ENCODE data around the gene RNF169.

Gene RNF169

DNA sequence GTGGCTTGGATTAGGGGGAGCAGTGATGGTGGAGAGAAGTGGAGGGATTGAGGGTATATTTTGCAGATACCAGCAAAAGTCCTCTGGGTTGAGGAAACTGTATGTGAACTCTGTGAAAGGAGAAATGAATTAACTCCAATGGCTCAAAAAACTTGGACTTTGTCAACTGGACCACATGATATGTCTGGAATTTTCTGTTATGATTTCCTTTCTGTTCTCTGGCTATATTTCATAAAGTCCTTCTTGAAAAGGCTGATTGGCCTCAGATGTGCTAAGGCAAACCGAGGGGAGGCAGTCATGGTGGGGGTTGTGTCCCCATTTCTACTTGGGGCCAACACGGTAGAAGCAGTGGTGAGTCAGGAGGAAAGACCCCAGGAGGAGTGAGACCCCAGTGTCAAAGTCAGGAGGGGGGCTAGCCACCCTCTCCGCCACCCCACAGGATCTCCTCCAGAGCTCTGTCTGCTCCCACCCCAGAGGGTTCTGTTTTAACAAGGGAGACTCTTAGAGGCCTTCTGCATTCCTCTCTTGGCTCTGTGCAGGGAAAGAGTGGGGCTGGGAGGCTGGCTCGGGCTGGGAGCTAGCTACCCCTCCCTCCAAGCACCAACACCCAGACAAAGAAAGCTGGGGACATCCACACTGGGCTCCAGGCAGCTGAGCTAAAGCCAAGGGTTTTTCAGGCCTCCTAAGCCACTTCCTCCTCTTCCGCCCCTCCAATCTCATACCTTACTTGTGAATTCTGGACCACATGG, 31.3 kb upstream of the RNF169 start:
- Histone ChIP-seq H3K4me2 (ENCODE audit: insufficient read depth, low read length, poor library complexity, severe bottlenecking) (no peak overlapping the region), H3K9ac (ENCODE audit: low read depth, low read length, poor library complexity) (no peak overlapping the region), H3K4me3 (ENCODE audit: low read length in 2 of 2) (no peak overlapping the region), H4K8ac (ENCODE audit: low read depth, low read length) (no peak overlapping the region), H2BK5ac (ENCODE audit: low read length) (peak overlapping the region; percentile 14), H3K79me1 (ENCODE audit: low read depth, low read length) (no peaks in the 10 kb centered on the region), H3K14ac (ENCODE audit: low read length) (no peak overlapping the region), H3K4ac (ENCODE audit: low read length) (no peak overlapping the region), H2BK120ac (ENCODE audit: low read depth, low read length) (no peak overlapping the region), H2AK5ac (ENCODE audit: low read depth, low read length) (no peak overlapping the region), H3K4me1 (ENCODE audit: control insufficient read depth in 2 of 2, insufficient read depth in 1 of 2, low read depth in 1 of 2, low read length in 2 of 2) (peaks cover 9 to 17% of the 10 kb centered on the region in 2 donors), H2AFZ (ENCODE audit: low read length) (no peak overlapping the region), H3K9me3 (replicated peaks in 1 of 2; ENCODE audit: control insufficient read depth in 2 of 2, insufficient read depth in 1 of 2, low read depth in 1 of 2, low read length in 2 of 2) (no peaks in the 10 kb centered on the region), H2BK12ac (ENCODE audit: low read length) (no peak overlapping the region), H3K23ac (ENCODE audit: low read depth, low read length, poor library complexity) (no peak overlapping the region), H3K27ac (replicated peaks; ENCODE audit: low read length) (no peak overlapping the region), H3K36me3 (replicated peaks in 1 of 2; ENCODE audit: control insufficient read depth in 2 of 2, insufficient read depth in 2 of 2, low read length in 2 of 2) (no peaks in the 10 kb centered on the region), H3K27me3 (ENCODE audit: control insufficient read depth in 3 of 3, insufficient read depth in 3 of 3, low read depth in 1 of 3, low read length in 3 of 3) (peaks cover 0 to 7% (median 0%) of the 10 kb centered on the region in 3 experiments), H3K18ac (ENCODE audit: low read length) (no peak overlapping the region), H4K91ac (ENCODE audit: low read depth, low read length, poor library complexity) (no peak overlapping the region), H2BK15ac (ENCODE audit: low read length) (peak overlapping the region; percentile 21)
- DNase-seq (ENCODE audit: low spot score) = no peak
- no CpG with 5 or more reads among the region's 5 CpGs for whole genome bisulfite sequencing, 2 donors (ENCODE audit: extremely low coverage in 2 of 2, insufficient read length in 2 of 2, insufficient replicate concordance in 1 of 2)

DNA sequence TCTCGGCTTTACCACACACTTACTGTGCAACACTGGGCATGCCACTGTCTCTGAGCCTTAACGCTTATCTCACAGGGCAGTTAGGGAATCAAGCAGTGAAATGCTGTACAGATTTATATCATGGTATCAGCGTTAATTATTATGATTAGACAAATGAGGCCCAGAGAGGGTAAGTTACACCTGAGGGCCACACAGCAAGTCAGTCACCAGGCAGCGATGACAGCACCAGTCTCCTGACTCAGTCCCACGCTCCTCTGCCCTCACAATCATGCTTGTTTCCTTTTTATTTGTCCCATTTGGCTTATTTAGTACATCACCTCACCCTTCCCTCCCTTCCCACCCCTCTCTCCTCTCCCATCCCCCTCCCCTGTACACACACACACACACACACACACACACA, 29.6 kb upstream of the RNF169 start:
- no peaks in the 10 kb centered on the region for H3K36me3 ChIP-seq (replicated peaks in 1 of 2; ENCODE audit: control insufficient read depth in 2 of 2, insufficient read depth in 2 of 2, low read length in 2 of 2)
- H3K18ac ChIP-seq (ENCODE audit: low read length) = no peak overlapping the region
- no peak overlapping the region for H2BK15ac ChIP-seq (ENCODE audit: low read length)
- H3K14ac ChIP-seq (ENCODE audit: low read length) = no peak overlapping the region
- no peak overlapping the region for H2BK5ac ChIP-seq (ENCODE audit: low read length)
- peaks cover 0 to 23% (median under 1%) of the 10 kb centered on the region in 3 experiments for H3K27me3 ChIP-seq (ENCODE audit: control insufficient read depth in 3 of 3, insufficient read depth in 3 of 3, low read depth in 1 of 3, low read length in 3 of 3)
- H3K79me1 ChIP-seq (ENCODE audit: low read depth, low read length) = no peaks in the 10 kb centered on the region
- no peak overlapping the region for H3K9ac ChIP-seq (ENCODE audit: low read depth, low read length, poor library complexity)
- H3K4me1 ChIP-seq (ENCODE audit: control insufficient read depth in 2 of 2, insufficient read depth in 1 of 2, low read depth in 1 of 2, low read length in 2 of 2) = peaks cover 9 to 17% of the 10 kb centered on the region in 2 donors
- WGBS, 2 donors (ENCODE audit: extremely low coverage in 2 of 2, insufficient read length in 2 of 2, insufficient replicate concordance in 1 of 2) = no CpG with 5 or more reads among the region's 5 CpGs
- no peak overlapping the region for H2BK120ac ChIP-seq (ENCODE audit: low read depth, low read length)
- no peak overlapping the region for H2AFZ ChIP-seq (ENCODE audit: low read length)
- H3K9me3 ChIP-seq (replicated peaks in 1 of 2; ENCODE audit: control insufficient read depth in 2 of 2, insufficient read depth in 1 of 2, low read depth in 1 of 2, low read length in 2 of 2) = no peaks in the 10 kb centered on the region
- no peak overlapping the region for H3K27ac ChIP-seq (replicated peaks; ENCODE audit: low read length)
- H3K23ac ChIP-seq (ENCODE audit: low read depth, low read length, poor library complexity) = no peak overlapping the region
- no peak for DNase-seq (ENCODE audit: low spot score)
- H3K4me2 ChIP-seq (ENCODE audit: insufficient read depth, low read length, poor library complexity, severe bottlenecking) = no peak overlapping the region
- no peak overlapping the region for H3K4me3 ChIP-seq (ENCODE audit: low read length in 2 of 2)
- no peak overlapping the region for H2AK5ac ChIP-seq (ENCODE audit: low read depth, low read length)
- no peak overlapping the region for H4K8ac ChIP-seq (ENCODE audit: low read depth, low read length)
- no peak overlapping the region for H2BK12ac ChIP-seq (ENCODE audit: low read length)
- H4K91ac ChIP-seq (ENCODE audit: low read depth, low read length, poor library complexity) = no peak overlapping the region
- H3K4ac ChIP-seq (ENCODE audit: low read length) = no peak overlapping the region

DNA sequence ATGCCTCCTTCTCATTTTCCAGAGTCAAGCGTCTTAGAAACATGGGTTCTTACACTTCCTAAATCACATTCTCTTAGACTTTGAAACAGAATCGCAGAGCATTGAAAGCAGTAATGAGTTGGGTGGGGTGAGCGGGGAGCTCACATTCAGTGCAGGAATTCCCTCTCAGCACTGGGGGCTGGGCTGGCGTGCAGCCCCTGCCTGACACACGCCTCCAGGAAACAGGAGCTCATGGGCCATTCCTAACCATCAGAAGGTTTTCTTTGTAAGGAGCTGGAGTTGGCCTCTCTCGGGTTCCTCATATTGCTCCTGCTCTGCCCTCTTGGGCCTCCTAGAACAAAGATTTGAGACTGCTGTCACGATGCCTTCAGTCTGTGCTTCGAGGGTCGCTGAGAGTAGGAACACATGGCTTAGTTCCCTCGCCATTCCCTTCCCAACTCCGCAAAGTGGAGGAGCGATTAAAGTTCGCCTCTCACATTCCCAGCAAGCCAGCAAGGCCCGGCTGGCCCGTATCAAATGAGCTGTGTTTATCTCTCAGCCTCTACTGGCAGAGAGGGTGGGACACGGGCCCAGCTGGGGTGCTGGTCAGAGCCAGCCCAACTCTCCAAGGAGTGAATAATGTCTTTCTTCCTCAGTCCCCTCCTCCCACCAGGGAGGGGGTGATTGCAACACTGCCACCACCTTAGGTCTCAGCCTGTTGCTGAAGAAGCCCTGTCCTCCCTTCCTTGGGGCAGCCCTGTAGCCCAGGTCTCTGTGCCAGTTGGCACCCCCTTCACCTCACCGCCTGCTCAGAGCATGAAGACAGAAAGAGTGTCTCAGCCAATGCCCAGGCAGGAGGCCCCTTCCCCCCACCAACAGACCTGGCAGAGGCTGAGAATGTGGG, 27.8 kb upstream of the RNF169 start:
- Histone ChIP-seq H3K9me3 (replicated peaks in 1 of 2; ENCODE audit: control insufficient read depth in 2 of 2, insufficient read depth in 1 of 2, low read depth in 1 of 2, low read length in 2 of 2) (no peaks in the 10 kb centered on the region), H3K4me1 (ENCODE audit: control insufficient read depth in 2 of 2, insufficient read depth in 1 of 2, low read depth in 1 of 2, low read length in 2 of 2) (peaks cover 9 to 17% of the 10 kb centered on the region in 2 donors), H2AFZ (ENCODE audit: low read length) (peak overlapping the region; percentile 85), H3K9ac (ENCODE audit: low read depth, low read length, poor library complexity) (no peak overlapping the region), H3K18ac (ENCODE audit: low read length) (peak overlapping the region; percentile 58), H3K27ac (replicated peaks; ENCODE audit: low read length) (no peak overlapping the region), H2BK5ac (ENCODE audit: low read length) (no peak overlapping the region), H2BK12ac (ENCODE audit: low read length) (no peak overlapping the region), H3K36me3 (replicated peaks in 1 of 2; ENCODE audit: control insufficient read depth in 2 of 2, insufficient read depth in 2 of 2, low read length in 2 of 2) (no peaks in the 10 kb centered on the region), H2BK15ac (ENCODE audit: low read length) (no peak overlapping the region), H2BK120ac (ENCODE audit: low read depth, low read length) (no peak overlapping the region), H2AK5ac (ENCODE audit: low read depth, low read length) (peak overlapping the region; percentile 20), H3K4me3 (ENCODE audit: low read length in 2 of 2) (no peak overlapping the region), H4K8ac (ENCODE audit: low read depth, low read length) (no peak overlapping the region), H3K79me1 (ENCODE audit: low read depth, low read length) (no peaks in the 10 kb centered on the region), H3K4me2 (ENCODE audit: insufficient read depth, low read length, poor library complexity, severe bottlenecking) (no peak overlapping the region), H4K91ac (ENCODE audit: low read depth, low read length, poor library complexity) (no peak overlapping the region), H3K27me3 (ENCODE audit: control insufficient read depth in 3 of 3, insufficient read depth in 3 of 3, low read depth in 1 of 3, low read length in 3 of 3) (peaks cover 0 to 37% (median 2%) of the 10 kb centered on the region in 3 experiments), H3K4ac (ENCODE audit: low read length) (no peak overlapping the region), H3K23ac (ENCODE audit: low read depth, low read length, poor library complexity) (no peak overlapping the region), H3K14ac (ENCODE audit: low read length) (peak overlapping the region; percentile 25)
- no peak for DNase-seq (ENCODE audit: low spot score)
- WGBS, 2 donors (ENCODE audit: extremely low coverage in 2 of 2, insufficient read length in 2 of 2, insufficient replicate concordance in 1 of 2) = no CpG with 5 or more reads among the region's 17 CpGs

DNA sequence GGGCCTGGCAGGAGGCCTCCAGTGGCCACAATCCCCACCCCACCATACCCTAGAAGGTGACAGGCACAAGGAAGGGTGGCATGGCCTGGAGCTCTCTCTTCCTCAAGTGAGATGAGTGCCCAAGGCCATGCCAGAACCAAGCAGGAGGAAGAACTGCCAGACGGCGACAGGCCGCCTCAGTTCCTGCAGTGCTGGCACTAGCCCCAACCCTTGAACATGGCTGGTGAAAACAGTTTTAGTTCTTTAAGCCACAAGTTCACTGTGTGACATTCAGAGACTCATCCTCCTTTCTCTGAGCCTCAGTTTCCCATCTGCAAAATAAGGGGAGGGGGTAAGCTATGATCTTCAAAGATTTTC, 27.2 kb upstream of the RNF169 start:
- no CpG with 5 or more reads among the region's 3 CpGs for WGBS, 2 donors (ENCODE audit: extremely low coverage in 2 of 2, insufficient read length in 2 of 2, insufficient replicate concordance in 1 of 2)
- Histone ChIP-seq H3K4me2 (ENCODE audit: insufficient read depth, low read length, poor library complexity, severe bottlenecking) (no peak overlapping the region), H4K8ac (ENCODE audit: low read depth, low read length) (no peak overlapping the region)

More for the DNA sequence above, 27.2 kb upstream of the RNF169 start:
- H3K14ac ChIP-seq (ENCODE audit: low read length) = peak overlapping the region; percentile 25
- no peak overlapping the region for H2BK15ac ChIP-seq (ENCODE audit: low read length)
- no peak overlapping the region for H3K23ac ChIP-seq (ENCODE audit: low read depth, low read length, poor library complexity)
- no peak overlapping the region for H2BK120ac ChIP-seq (ENCODE audit: low read depth, low read length)
- H3K9me3 ChIP-seq (replicated peaks in 1 of 2; ENCODE audit: control insufficient read depth in 2 of 2, insufficient read depth in 1 of 2, low read depth in 1 of 2, low read length in 2 of 2) = no peaks in the 10 kb centered on the region
- H4K91ac ChIP-seq (ENCODE audit: low read depth, low read length, poor library complexity) = no peak overlapping the region
- no peak overlapping the region for H3K4ac ChIP-seq (ENCODE audit: low read length)
- peaks cover 9 to 17% of the 10 kb centered on the region in 2 donors for H3K4me1 ChIP-seq (ENCODE audit: control insufficient read depth in 2 of 2, insufficient read depth in 1 of 2, low read depth in 1 of 2, low read length in 2 of 2)
- H3K27me3 ChIP-seq (ENCODE audit: control insufficient read depth in 3 of 3, insufficient read depth in 3 of 3, low read depth in 1 of 3, low read length in 3 of 3) = peaks cover 0 to 43% (median 2%) of the 10 kb centered on the region in 3 experiments
- H3K18ac ChIP-seq (ENCODE audit: low read length) = peak overlapping the region; percentile 58
- H3K4me3 ChIP-seq (ENCODE audit: low read length in 2 of 2) = no peak overlapping the region
- no peaks in the 10 kb centered on the region for H3K79me1 ChIP-seq (ENCODE audit: low read depth, low read length)
- H2AFZ ChIP-seq (ENCODE audit: low read length) = no peak overlapping the region
- no peaks in the 10 kb centered on the region for H3K36me3 ChIP-seq (replicated peaks in 1 of 2; ENCODE audit: control insufficient read depth in 2 of 2, insufficient read depth in 2 of 2, low read length in 2 of 2)
- no peak overlapping the region for H3K27ac ChIP-seq (replicated peaks; ENCODE audit: low read length)
- H2BK12ac ChIP-seq (ENCODE audit: low read length) = no peak overlapping the region
- DNase-seq (ENCODE audit: low spot score) = no peak
- no peak overlapping the region for H2BK5ac ChIP-seq (ENCODE audit: low read length)
- peak overlapping the region; percentile 20 for H2AK5ac ChIP-seq (ENCODE audit: low read depth, low read length)
- no peak overlapping the region for H3K9ac ChIP-seq (ENCODE audit: low read depth, low read length, poor library complexity)

Measured in neuronal stem cell (in vitro differentiated cells).